HG03280 (cell line): Measurements from ENCODE around the gene MAP6.

Experiments used
- ATAC-seq: cut with Tn5 transposase; IDR thresholded peaks from one replicate; pipeline ENCODE4 v1.9.1; 2021; ENCODE audit warnings: mild to moderate bottlenecking, moderate library complexity; ENCODE audit not compliant: unreplicated experiment

Gene MAP6

DNA sequence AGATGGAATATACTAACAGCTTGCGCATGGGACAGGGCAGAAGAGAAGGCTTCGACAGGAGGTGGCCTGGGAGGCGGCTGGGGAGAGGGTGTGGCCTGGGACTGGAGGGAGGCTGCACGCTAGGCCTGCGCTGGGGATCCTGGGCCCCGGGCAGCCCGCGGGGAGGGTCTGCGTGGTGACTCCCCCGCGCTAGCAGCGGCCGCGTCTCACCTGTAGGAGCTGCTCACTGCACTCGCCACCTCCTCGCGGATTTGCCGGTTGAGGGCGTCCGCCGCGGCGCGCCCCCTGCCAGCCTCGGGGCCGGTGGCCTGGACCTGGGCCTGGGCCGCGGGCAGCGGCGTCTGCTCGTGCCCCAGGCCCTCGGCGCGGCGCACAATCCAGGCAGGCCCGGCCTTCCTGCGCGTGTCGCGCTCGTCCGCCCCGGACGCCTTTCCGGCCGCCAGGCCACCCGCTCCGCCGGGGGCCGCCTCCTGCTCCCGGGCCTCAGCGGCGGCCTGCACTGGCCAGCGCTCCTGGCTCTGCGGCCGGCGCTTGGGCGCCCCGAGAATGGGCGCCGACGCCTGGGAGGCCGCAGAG is 1.5 kb downstream of the MAP6 start:
- ATAC-seq, result no peak

DNA sequence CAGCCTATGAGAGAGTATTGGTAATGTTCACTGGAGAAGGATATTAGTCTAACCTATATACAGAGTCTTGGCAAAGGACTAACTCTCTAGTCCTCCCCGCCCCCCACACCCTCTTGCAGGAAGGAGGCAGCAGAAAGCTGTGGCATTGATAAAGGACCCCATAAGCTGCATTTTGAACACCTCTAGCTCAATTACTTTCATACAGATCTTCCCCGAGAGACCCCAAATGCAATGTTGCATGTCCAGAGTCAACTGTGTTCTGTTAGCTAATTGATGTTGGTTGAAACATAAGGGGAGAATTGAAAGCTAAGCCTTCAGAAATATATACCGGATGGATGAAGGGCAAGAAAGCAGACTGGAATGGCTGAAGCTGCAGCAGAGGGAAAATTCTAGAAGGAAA is 2.8 kb downstream of the MAP6 start:
- no peak for ATAC-seq

- no peak for ATAC-seq
Observed at GRCh38 chr11:75665126-75665525, 3.7 kb downstream of the MAP6 start.

- ATAC-seq, result no peak
Observed at GRCh38 chr11:75664389-75664788, 4.4 kb downstream of the MAP6 start.

- no peak for ATAC-seq
Observed at GRCh38 chr11:75663808-75664207, 5.0 kb downstream of the MAP6 start.

DNA sequence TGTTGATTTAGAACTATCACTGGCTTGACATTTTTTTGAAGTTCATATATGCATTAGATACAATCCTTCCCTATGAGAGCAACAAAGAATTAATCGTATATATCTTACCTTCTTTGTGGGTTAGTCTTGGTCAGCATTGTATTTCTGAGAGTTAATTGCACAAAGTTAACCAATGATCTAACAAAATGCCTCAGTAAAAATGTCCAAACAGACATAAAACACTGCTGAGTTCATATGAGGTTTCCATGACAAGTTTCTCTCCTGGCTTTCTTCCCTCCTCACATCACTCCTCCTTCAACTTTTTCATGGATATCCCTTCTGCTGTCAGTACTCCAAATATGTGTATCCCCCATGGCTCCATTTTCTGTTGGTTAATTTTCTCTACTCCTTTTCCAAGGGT is 9.0 kb downstream of the MAP6 start:
- no peak for ATAC-seq

GRCh38 chr11:75656044-75656727 is 12.7 kb downstream of the MAP6 start:
- no peak for ATAC-seq

DNA sequence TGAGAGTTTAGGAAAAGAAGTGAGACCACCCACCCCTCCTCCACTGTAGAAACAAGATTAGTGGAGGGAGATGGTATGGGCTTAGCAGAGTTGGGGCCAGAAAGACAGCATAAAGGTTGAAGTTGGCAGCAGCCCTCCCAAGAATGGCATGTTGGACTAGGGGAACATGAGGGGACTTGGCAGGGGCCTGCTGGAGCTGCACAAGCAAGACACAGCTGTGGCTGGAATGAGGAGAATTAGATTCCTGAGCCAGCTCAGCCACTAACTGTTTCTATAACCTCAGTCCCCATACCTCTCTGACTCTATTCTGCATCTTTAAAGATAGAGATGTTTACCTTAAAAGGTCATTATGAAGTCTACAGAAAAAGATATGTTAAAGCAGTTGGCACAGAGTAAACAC is 13.2 kb downstream of the MAP6 start:
- ATAC-seq, result no peak

DNA sequence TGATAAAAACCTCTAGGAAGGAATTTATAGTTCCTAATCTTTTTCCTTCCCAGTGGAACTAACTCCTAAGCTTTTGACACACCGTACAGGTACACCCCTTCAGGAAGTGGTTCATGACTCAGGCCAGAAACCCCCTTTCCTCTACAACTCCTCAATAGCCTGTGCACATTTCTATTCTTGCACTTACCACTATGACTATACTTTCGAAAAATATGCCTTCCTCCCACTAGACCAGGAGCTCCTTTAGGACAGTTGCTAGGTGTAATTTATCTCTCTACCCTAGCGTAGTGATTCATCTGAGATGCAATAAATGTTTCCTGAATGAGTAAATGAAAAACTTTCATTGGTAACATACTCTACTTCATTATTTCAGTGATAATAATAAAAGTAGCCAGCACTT is 14.5 kb downstream of the MAP6 start:
- ATAC-seq, result no peak

DNA sequence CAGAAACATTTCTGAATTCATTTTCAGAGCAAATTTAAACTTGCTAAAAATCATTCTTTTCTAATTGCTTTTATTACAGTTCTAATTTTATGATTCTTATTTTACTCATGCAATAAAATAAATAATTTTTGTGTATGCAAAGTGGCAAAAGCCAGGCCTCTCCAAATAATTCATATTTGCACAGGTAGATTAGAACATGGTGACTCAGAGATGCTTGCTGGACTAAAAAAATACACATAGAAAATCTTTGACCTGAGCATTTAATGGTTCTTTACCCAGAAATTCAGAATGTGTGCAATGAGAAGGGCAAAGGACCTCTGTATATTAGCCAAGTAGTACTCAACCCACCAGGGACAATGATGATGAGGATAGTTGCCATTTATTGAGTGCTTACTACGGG is 15.3 kb downstream of the MAP6 start:
- no peak for ATAC-seq

- ATAC-seq, result no peak
Observed at GRCh38 chr11:75652936-75653335, 15.9 kb downstream of the MAP6 start.

GRCh38 chr11:75651218-75651617 is 17.6 kb downstream of the MAP6 start:
- no peak for ATAC-seq

DNA sequence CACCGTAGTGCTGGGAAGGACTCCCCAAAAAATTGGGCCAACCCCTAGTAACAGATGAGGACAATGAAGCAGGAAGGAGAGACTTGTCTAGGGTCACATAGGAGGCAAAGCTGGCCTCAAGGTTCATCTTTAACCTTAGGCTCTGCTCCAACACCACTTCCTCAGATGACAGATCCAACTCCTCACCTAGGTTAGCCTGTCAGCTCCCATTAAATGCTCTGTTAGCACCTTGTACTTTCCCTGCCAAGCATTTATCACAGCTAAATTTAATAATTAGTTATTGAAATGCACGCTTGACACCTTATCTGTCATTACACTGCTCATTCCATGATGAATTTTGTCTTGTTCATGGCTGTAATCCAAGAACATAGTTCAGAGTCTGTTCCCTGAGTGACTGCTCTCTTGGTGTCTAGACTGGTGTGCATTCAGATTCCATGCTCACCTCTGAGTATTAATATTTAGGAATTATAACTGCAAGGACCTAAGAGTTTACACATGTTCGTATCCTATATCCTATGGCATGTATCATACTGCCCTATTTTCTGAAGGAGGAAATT is 18.6 kb downstream of the MAP6 start:
- no peak for ATAC-seq

GRCh38 chr11:75644946-75645345 is 23.9 kb downstream of the MAP6 start:
- no peak for ATAC-seq

- no peak for ATAC-seq
Observed at GRCh38 chr11:75644370-75644769, 24.5 kb downstream of the MAP6 start.

- ATAC-seq, result no peak
Observed at GRCh38 chr11:75642402-75643113, 26.3 kb downstream of the MAP6 start.

- no peak for ATAC-seq
Observed at GRCh38 chr11:75639762-75640181, 29.1 kb downstream of the MAP6 start.

- no peak for ATAC-seq
Observed at GRCh38 chr11:75637998-75638397, 30.8 kb downstream of the MAP6 start.

DNA sequence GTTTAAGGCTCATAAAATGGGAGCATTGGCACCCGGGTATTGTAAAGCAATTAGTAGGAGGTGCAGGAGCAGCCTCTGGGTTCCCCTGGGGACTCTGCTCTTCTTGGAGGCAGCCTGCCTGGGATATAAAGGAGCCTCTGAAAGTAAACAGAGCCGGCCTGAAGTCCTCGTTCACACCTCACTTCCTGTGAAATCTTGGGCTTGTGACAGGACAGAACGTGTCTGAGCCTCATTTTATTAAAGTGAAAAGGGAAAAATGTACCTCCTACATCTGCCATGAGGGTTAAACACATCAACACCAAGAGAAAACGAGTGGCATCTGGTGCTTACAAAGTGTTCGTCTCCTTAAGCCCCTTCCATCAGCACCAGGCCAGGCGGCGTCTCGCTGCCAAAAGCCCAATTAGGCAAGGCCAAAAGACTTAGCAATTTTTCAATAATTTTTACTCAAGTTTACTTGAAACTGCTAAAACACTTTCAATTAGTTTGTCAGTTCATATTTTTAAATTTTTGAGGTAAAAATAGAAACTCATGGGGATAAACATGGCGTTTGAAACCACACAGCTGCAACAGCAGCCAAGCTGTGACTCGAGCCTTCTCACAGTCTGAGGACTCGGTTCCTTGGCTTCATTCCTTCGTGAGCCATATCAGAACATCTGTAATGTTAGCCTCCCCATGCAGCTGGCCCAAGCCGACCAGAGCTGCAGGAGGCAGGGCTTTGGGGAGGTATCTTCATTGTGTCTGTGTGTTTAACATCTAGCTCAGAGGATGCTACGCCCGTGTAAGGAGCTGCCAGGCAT is 33.6 kb downstream of the MAP6 start:
- ATAC-seq, result no peak

GRCh38 chr11:75633409-75634066 is 35.3 kb downstream of the MAP6 start:
- ATAC-seq, result no peak

DNA sequence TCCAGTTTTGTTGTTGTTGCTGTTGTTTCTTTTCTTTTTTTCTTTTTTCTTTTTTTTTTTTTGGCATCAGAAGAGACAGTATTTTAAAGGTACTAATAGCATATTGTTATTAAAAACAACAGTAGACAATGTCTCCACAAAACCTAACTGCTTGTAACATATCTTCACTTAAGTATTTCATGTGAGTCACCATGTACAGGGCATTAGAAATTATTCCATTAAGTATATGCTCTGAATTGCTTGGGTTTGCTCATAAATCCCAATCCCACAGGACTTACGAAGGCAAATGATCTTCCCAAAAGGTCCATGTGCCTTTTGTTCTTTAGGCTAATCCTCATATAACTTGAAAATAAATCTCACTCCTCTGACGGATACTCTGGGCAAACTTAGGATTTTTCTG is 35.9 kb downstream of the MAP6 start:
- ATAC-seq, result no peak
